ENCODE data around the gene ZG16B.

The ZG16B gene

DNA sequence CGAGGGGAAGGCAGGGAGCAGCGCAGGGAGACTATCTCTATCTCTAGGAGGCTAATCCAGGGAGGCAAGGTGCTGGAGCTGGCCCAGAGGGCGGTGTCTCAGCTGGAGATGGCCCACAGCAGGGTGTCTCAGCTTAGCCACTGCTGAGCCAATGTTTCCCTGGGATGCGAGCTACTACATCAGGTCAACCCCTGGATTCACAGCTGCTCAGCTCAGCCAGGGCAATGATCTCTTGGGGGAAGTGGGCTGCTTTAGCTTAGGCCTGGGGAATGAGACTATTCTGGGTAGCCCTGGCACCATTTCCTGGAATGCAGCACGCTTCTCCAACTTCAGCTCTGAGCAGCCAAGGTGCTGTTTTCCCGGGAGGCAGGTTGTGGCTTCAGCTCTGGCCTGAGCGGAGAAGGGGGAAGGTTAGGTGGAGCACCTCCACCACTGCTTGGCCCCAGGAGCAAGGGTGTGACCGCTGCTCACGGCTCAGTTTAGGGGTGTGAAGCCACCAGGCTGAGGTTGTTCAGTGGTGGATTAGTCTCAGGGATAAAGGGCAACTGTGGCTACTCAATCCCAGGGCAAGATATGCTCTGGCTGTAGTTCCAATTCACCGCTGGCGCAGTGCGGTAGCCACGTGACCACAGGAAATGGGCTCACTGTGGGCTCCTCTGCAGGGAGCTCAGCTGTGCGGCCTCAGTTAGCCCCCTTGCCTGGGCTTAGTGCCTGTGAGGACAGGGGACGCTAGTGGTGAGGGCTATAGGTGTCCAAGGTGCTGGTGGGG lies 18.2 kb upstream of the ZG16B start:
- Histone ChIP-seq H4K20me1 (ENCODE audit: insufficient read depth, low read length) (no peaks in the 10 kb centered on the region), H3K36me3 (replicated peaks; ENCODE audit: low read depth, low read length) (no peaks in the 10 kb centered on the region), H3K4me3 (ENCODE audit: low read length) (no peak overlapping the region), H3K4me1 (ENCODE audit: low read length) (no peaks in the 10 kb centered on the region), H3K9ac (ENCODE audit: low read length) (no peak overlapping the region), H3K9me3 (ENCODE audit: insufficient read depth, low read length) (no peaks in the 10 kb centered on the region), H2AFZ (ENCODE audit: low read depth, low read length) (no peak overlapping the region), H3K4me2 (ENCODE audit: low read length) (no peak overlapping the region), H3K27me3 (ENCODE audit: low read depth, low read length) (peaks cover 7% of the 10 kb centered on the region; the same call in 1 of the 2 replicates), H3K27ac (ENCODE audit: low read length) (no peak overlapping the region), H3K79me2 (ENCODE audit: low read length) (no peaks in the 10 kb centered on the region)
- TF ChIP-seq, protein P1, sequence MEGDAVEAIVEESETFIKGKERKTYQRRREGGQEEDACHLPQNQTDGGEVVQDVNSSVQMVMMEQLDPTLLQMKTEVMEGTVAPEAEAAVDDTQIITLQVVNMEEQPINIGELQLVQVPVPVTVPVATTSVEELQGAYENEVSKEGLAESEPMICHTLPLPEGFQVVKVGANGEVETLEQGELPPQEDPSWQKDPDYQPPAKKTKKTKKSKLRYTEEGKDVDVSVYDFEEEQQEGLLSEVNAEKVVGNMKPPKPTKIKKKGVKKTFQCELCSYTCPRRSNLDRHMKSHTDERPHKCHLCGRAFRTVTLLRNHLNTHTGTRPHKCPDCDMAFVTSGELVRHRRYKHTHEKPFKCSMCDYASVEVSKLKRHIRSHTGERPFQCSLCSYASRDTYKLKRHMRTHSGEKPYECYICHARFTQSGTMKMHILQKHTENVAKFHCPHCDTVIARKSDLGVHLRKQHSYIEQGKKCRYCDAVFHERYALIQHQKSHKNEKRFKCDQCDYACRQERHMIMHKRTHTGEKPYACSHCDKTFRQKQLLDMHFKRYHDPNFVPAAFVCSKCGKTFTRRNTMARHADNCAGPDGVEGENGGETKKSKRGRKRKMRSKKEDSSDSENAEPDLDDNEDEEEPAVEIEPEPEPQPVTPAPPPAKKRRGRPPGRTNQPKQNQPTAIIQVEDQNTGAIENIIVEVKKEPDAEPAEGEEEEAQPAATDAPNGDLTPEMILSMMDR (IDR thresholded peaks at IDR 0.05; ENCODE audit: low read depth, low read length): no peak
- no peak for TF ChIP-seq EZH2phosphoT487 (IDR thresholded peaks at IDR 0.05; ENCODE audit: low read depth)

DNA sequence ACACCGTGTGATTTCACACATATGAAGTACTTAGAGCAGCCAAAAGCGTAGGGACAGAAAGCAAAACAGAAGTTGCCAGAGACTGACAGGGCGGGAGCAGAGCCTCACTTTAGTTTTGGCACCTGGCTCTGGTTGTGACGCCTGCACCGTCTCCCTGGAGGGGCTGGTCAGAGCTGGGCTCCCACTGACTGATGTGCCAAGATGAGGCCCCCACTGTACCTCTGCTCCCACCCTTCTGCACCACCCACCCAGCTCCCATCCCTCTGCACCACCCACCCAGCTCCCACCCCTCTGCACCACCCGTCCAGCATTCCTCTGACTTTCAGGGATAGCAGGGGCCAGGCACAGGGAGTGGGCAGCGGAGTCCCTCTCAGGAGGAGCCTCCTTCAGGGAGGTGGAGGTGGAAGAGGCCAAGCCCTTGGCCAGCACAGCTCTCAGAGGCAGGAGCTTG lies 16.3 kb upstream of the ZG16B start:
- Histone ChIP-seq H4K20me1 (ENCODE audit: insufficient read depth, low read length) (no peaks in the 10 kb centered on the region), H3K27me3 (ENCODE audit: low read depth, low read length) (peaks cover 7% of the 10 kb centered on the region; the same call in 1 of the 2 replicates), H3K4me1 (ENCODE audit: low read length) (no peaks in the 10 kb centered on the region), H3K27ac (ENCODE audit: low read length) (no peak overlapping the region), H3K9ac (ENCODE audit: low read length) (no peak overlapping the region), H3K9me3 (ENCODE audit: insufficient read depth, low read length) (no peaks in the 10 kb centered on the region), H2AFZ (ENCODE audit: low read depth, low read length) (no peak overlapping the region), H3K36me3 (replicated peaks; ENCODE audit: low read depth, low read length) (no peaks in the 10 kb centered on the region), H3K4me3 (ENCODE audit: low read length) (no peak overlapping the region), H3K4me2 (ENCODE audit: low read length) (no peak overlapping the region), H3K79me2 (ENCODE audit: low read length) (no peaks in the 10 kb centered on the region)
- TF ChIP-seq, protein P1 (IDR thresholded peaks at IDR 0.05; ENCODE audit: low read depth, low read length): no peak
- TF ChIP-seq EZH2phosphoT487 (IDR thresholded peaks at IDR 0.05; ENCODE audit: low read depth): no peak

DNA sequence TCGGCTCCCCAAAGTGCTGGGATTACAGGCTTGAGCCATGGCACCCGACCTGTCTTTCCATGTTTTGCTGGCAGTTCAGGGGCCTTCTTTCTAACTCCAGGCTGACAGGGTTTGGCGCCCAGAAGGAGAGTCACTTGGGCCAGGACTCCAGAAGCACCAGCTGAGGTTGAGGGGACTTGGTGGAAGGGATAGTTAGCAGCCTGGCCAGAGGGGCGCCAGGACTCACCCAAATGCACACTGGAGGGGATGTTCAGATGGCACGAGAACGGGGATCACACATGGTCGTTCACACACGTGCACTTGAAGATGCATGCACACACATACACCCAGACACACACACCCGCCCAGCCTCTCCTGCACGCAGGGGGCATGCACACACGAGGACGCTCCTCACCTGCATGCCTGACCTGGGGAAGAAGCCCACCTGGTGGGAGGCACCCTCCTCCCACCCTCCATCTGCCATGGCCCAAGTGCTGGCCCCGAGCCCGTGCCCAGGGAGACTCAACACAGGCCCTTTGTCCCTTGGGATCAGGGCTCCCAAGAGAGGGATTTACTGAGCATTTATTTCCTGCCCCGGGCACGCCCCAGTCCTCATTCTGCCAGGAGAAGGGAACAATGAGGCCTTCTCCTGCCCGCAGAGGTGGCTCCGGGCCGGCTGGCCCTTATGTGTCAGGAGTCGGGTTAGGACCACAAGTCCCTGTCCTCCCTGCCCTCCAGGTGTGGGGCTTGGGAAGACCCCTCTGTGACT lies 15.4 kb upstream of the ZG16B start:
- no peak overlapping the region for H3K4me2 ChIP-seq (ENCODE audit: low read length)
- no peaks in the 10 kb centered on the region for H3K79me2 ChIP-seq (ENCODE audit: low read length)
- H3K27ac ChIP-seq (ENCODE audit: low read length): no peak overlapping the region
- no peak overlapping the region for H3K4me3 ChIP-seq (ENCODE audit: low read length)
- H3K27me3 ChIP-seq (ENCODE audit: low read depth, low read length): peaks cover 6% of the 10 kb centered on the region; the same call in 1 of the 2 replicates
- H4K20me1 ChIP-seq (ENCODE audit: insufficient read depth, low read length): no peaks in the 10 kb centered on the region
- no peak overlapping the region for H2AFZ ChIP-seq (ENCODE audit: low read depth, low read length)
- no peaks in the 10 kb centered on the region for H3K9me3 ChIP-seq (ENCODE audit: insufficient read depth, low read length)
- H3K36me3 ChIP-seq (replicated peaks; ENCODE audit: low read depth, low read length): no peaks in the 10 kb centered on the region
- TF ChIP-seq, protein P1 (IDR thresholded peaks at IDR 0.05; ENCODE audit: low read depth, low read length): no peak
- TF ChIP-seq EZH2phosphoT487 (IDR thresholded peaks at IDR 0.05; ENCODE audit: low read depth): no peak
- H3K9ac ChIP-seq (ENCODE audit: low read length): no peak overlapping the region
- H3K4me1 ChIP-seq (ENCODE audit: low read length): no peaks in the 10 kb centered on the region

DNA sequence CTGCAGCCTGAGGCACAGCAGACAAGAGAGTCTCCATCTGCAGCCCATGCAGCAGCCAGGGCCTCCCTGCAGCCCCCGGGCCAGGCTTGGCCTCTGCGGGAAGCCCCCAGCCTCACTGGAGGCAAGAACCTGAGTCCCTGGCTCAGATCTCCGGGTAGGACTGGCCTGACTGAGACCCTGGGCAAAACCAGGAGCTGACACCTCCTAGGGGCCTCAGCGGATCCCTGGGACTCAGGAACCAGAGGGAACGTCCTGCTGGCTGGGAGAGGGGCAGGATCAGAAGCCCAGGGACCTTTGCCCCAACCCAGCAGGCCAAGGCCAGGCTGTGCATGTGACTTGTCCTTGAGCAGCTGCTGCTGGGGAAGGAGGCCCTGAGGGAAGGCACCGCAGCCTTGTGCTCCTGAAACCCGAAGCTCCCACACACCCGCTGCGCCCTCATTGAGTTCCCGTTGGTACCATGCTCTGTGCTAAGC lies 14.8 kb upstream of the ZG16B start:
- no peaks in the 10 kb centered on the region for H3K9me3 ChIP-seq (ENCODE audit: insufficient read depth, low read length)
- no peak overlapping the region for H3K4me2 ChIP-seq (ENCODE audit: low read length)
- no peak overlapping the region for H3K27ac ChIP-seq (ENCODE audit: low read length)
- no peak overlapping the region for H3K4me3 ChIP-seq (ENCODE audit: low read length)
- TF ChIP-seq, protein P1 (IDR thresholded peaks at IDR 0.05; ENCODE audit: low read depth, low read length): no peak
- no peak for TF ChIP-seq EZH2phosphoT487 (IDR thresholded peaks at IDR 0.05; ENCODE audit: low read depth)
- H4K20me1 ChIP-seq (ENCODE audit: insufficient read depth, low read length): no peaks in the 10 kb centered on the region
- no peak overlapping the region for H2AFZ ChIP-seq (ENCODE audit: low read depth, low read length)
- H3K36me3 ChIP-seq (replicated peaks; ENCODE audit: low read depth, low read length): no peaks in the 10 kb centered on the region
- H3K79me2 ChIP-seq (ENCODE audit: low read length): no peaks in the 10 kb centered on the region
- H3K9ac ChIP-seq (ENCODE audit: low read length): no peak overlapping the region
- no peaks in the 10 kb centered on the region for H3K4me1 ChIP-seq (ENCODE audit: low read length)
- H3K27me3 ChIP-seq (ENCODE audit: low read depth, low read length): peaks cover 3% of the 10 kb centered on the region; the same call in 1 of the 2 replicates
